ENCODE results near the gene UBXN2A. TPM values are rescaled to one million over a fixed set of nuclear protein-coding genes. Genes with fewer than 3 reads are reported as not detected.
A peak's percentile ranks its signal among the peaks of the same experiment; 100 is the strongest.

Gene UBXN2A
- total RNA-seq, 5 donors from 2014 or later (not counting 1 experiment from before 2014, with no cell fraction given): 10.1 to 14.3 (median 12.3) TPM

- no peak for ATAC-seq (replicated peaks in 1 of 4)
- H3K9me3 Mint-ChIP-seq: no peaks in the 10 kb centered on the region
- ChIA-PET POLR2A (no interaction called here), CTCF (no interaction called here)
- DNase-seq: no peak
- Histone ChIP-seq H3K9me3 (no peaks in the 10 kb centered on the region), H3K27me3 (replicated peaks in 1 of 2; ENCODE audit: control insufficient read depth in 2 of 2, extremely low read depth in 1 of 2, insufficient read depth in 2 of 2, low read length in 1 of 2) (peaks cover 0 to 8% of the 10 kb centered on the region in 2 experiments), H3K27ac (ENCODE audit: low read length) (no peak overlapping the region), H3K36me3 (ENCODE audit: control insufficient read depth in 2 of 2, extremely low read depth in 1 of 2, insufficient read depth in 1 of 2, low read length in 1 of 2) (peaks cover 6 to 17% of the 10 kb centered on the region in 2 donors), H3K4me3 (ENCODE audit: control insufficient read depth in 1 of 2, extremely low read depth in 1 of 2, low read length in 1 of 2) (no peak overlapping the region), H3K4me1 (ENCODE audit: control insufficient read depth in 1 of 2, extremely low read depth in 1 of 2, insufficient read depth in 2 of 2, low read length in 2 of 2) (no peaks in the 10 kb centered on the region)
- H3K4me3 Mint-ChIP-seq: no peak overlapping the region
- no peaks in the 10 kb centered on the region for H3K4me1 Mint-ChIP-seq
- no peak overlapping the region for H3K27ac Mint-ChIP-seq
- H3K27me3 Mint-ChIP-seq: no peaks in the 10 kb centered on the region
- no CpG with 5 or more reads among the region's 5 CpGs for WGBS (ENCODE audit: insufficient coverage)
- H3K36me3 Mint-ChIP-seq: peaks cover 18% of the 10 kb centered on the region
Observed at GRCh38 chr2:24019729-24020128, 79.5 kb downstream of the UBXN2A start.

- ChIA-PET CTCF (no interaction called here), POLR2A (no interaction called here)
- ATAC-seq (replicated peaks in 1 of 4): no peak
- no peaks in the 10 kb centered on the region for H3K9me3 ChIP-seq
- H3K4me3 Mint-ChIP-seq: no peak overlapping the region
- no peaks in the 10 kb centered on the region for H3K4me1 ChIP-seq (ENCODE audit: control insufficient read depth in 1 of 2, extremely low read depth in 1 of 2, insufficient read depth in 2 of 2, low read length in 2 of 2)
- H3K27ac ChIP-seq (ENCODE audit: low read length): no peak overlapping the region
- H3K27me3 Mint-ChIP-seq: no peaks in the 10 kb centered on the region
- peaks cover 0 to 8% of the 10 kb centered on the region in 2 experiments for H3K27me3 ChIP-seq (replicated peaks in 1 of 2; ENCODE audit: control insufficient read depth in 2 of 2, extremely low read depth in 1 of 2, insufficient read depth in 2 of 2, low read length in 1 of 2)
- H3K36me3 Mint-ChIP-seq: peaks cover 21% of the 10 kb centered on the region
- H3K36me3 ChIP-seq (ENCODE audit: control insufficient read depth in 2 of 2, extremely low read depth in 1 of 2, insufficient read depth in 1 of 2, low read length in 1 of 2): peaks cover 6 to 21% of the 10 kb centered on the region in 2 donors
- H3K9me3 Mint-ChIP-seq: no peaks in the 10 kb centered on the region
- H3K27ac Mint-ChIP-seq: no peak overlapping the region
- no peaks in the 10 kb centered on the region for H3K4me1 Mint-ChIP-seq
- no peak for DNase-seq
- H3K4me3 ChIP-seq (ENCODE audit: control insufficient read depth in 1 of 2, extremely low read depth in 1 of 2, low read length in 1 of 2): no peak overlapping the region
- WGBS (ENCODE audit: insufficient coverage): 75% methylated on average over 2 of the region's 4 CpGs
Observed at GRCh38 chr2:24020244-24020643, 80.0 kb downstream of the UBXN2A start.

- WGBS (ENCODE audit: insufficient coverage): 89% methylated on average over 11 of the region's 19 CpGs
- Mint-ChIP-seq H3K27ac (no peak overlapping the region), H3K9me3 (no peaks in the 10 kb centered on the region), H3K36me3 (peaks cover 24% of the 10 kb centered on the region), H3K4me3 (no peak overlapping the region), H3K27me3 (no peaks in the 10 kb centered on the region), H3K4me1 (no peaks in the 10 kb centered on the region)
- CTCF ChIA-PET: no interaction called here
- Histone ChIP-seq H3K9me3 (no peaks in the 10 kb centered on the region), H3K4me3 (ENCODE audit: control insufficient read depth in 1 of 2, extremely low read depth in 1 of 2, low read length in 1 of 2) (no peak overlapping the region), H3K4me1 (ENCODE audit: control insufficient read depth in 1 of 2, extremely low read depth in 1 of 2, insufficient read depth in 2 of 2, low read length in 2 of 2) (no peaks in the 10 kb centered on the region), H3K27ac (ENCODE audit: low read length) (no peak overlapping the region), H3K36me3 (ENCODE audit: control insufficient read depth in 2 of 2, extremely low read depth in 1 of 2, insufficient read depth in 1 of 2, low read length in 1 of 2) (peaks cover 6 to 21% of the 10 kb centered on the region in 2 donors), H3K27me3 (replicated peaks in 1 of 2; ENCODE audit: control insufficient read depth in 2 of 2, extremely low read depth in 1 of 2, insufficient read depth in 2 of 2, low read length in 1 of 2) (peaks cover 0 to 3% of the 10 kb centered on the region in 2 experiments)
- POLR2A ChIA-PET: no interaction called here
- DNase-seq (peak in 3 of 35 experiments; percentile 3 to 20 (median 9)), ATAC-seq (replicated peaks in 1 of 4) (no peak)
Observed at GRCh38 chr2:24021122-24021998, 81.1 kb downstream of the UBXN2A start.

DNA sequence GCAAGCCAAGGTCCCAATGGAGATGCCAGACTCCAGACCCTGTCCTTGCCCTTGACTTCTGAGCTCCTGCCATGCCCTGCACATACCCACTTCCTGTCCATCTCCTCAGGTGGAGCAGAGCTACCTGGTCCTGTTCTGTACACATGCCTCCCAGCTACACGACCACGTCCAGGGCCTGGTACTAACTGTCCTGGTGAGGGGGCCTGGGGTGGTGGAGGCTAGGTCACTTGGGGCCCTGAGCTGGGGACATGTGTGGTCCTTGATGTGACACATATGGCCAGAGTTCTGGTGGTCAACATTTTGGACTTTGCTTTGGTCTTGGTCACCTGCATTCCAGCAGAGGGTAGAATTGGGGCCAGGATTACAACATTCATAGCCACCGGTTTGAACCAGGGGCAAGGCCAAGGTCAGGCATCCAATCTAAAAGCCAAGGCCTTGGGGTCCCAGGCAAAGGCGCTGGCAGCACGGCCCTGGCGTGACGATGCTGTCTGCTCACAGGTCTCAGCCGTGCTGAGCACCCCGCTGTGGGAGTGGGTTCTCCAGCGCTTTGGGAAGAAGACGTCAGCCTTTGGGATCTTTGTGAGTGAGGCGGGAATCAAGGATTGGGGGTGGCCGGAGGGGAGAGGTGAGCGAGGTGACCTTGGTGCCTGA is 82.2 kb downstream of the UBXN2A start:
- DNase-seq: no peak
- H3K27me3 Mint-ChIP-seq: no peaks in the 10 kb centered on the region
- Histone ChIP-seq H3K36me3 (ENCODE audit: control insufficient read depth in 2 of 2, extremely low read depth in 1 of 2, insufficient read depth in 1 of 2, low read length in 1 of 2) (peaks cover 6 to 21% of the 10 kb centered on the region in 2 donors), H3K4me3 (ENCODE audit: control insufficient read depth in 1 of 2, extremely low read depth in 1 of 2, low read length in 1 of 2) (no peak overlapping the region), H3K9me3 (no peaks in the 10 kb centered on the region), H3K27ac (ENCODE audit: low read length) (no peak overlapping the region), H3K27me3 (replicated peaks in 1 of 2; ENCODE audit: control insufficient read depth in 2 of 2, extremely low read depth in 1 of 2, insufficient read depth in 2 of 2, low read length in 1 of 2) (peaks cover 0 to 2% of the 10 kb centered on the region in 2 experiments), H3K4me1 (ENCODE audit: control insufficient read depth in 1 of 2, extremely low read depth in 1 of 2, insufficient read depth in 2 of 2, low read length in 2 of 2) (no peaks in the 10 kb centered on the region)
- no peaks in the 10 kb centered on the region for H3K4me1 Mint-ChIP-seq
- peaks cover 26% of the 10 kb centered on the region for H3K36me3 Mint-ChIP-seq
- ATAC-seq (replicated peaks in 1 of 4): no peak
- ChIA-PET POLR2A (no interaction called here), CTCF (no interaction called here)
- 95% methylated on average over 14 of the region's 14 CpGs for WGBS (ENCODE audit: insufficient coverage)
- no peaks in the 10 kb centered on the region for H3K9me3 Mint-ChIP-seq
- H3K27ac Mint-ChIP-seq: no peak overlapping the region
- H3K4me3 Mint-ChIP-seq: no peak overlapping the region

GRCh38 chr2:24022975-24023575 is 82.8 kb downstream of the UBXN2A start:
- Histone ChIP-seq H3K27ac (ENCODE audit: low read length) (no peak overlapping the region), H3K36me3 (ENCODE audit: control insufficient read depth in 2 of 2, extremely low read depth in 1 of 2, insufficient read depth in 1 of 2, low read length in 1 of 2) (peaks cover 6 to 21% of the 10 kb centered on the region in 2 donors), H3K4me1 (ENCODE audit: control insufficient read depth in 1 of 2, extremely low read depth in 1 of 2, insufficient read depth in 2 of 2, low read length in 2 of 2) (no peaks in the 10 kb centered on the region), H3K9me3 (no peaks in the 10 kb centered on the region), H3K4me3 (ENCODE audit: control insufficient read depth in 1 of 2, extremely low read depth in 1 of 2, low read length in 1 of 2) (no peak overlapping the region), H3K27me3 (replicated peaks in 1 of 2; ENCODE audit: control insufficient read depth in 2 of 2, extremely low read depth in 1 of 2, insufficient read depth in 2 of 2, low read length in 1 of 2) (peaks cover 0 to 2% of the 10 kb centered on the region in 2 experiments)
- ChIA-PET CTCF (no interaction called here), POLR2A (no interaction called here)
- Mint-ChIP-seq H3K4me1 (no peaks in the 10 kb centered on the region), H3K9me3 (no peaks in the 10 kb centered on the region), H3K4me3 (no peak overlapping the region), H3K27ac (no peak overlapping the region), H3K27me3 (no peaks in the 10 kb centered on the region), H3K36me3 (peaks cover 30% of the 10 kb centered on the region)
- WGBS (ENCODE audit: insufficient coverage): 91% methylated on average over 15 of the region's 16 CpGs
- DNase-seq (no peak), ATAC-seq (replicated peaks in 1 of 4) (no peak)

DNA sequence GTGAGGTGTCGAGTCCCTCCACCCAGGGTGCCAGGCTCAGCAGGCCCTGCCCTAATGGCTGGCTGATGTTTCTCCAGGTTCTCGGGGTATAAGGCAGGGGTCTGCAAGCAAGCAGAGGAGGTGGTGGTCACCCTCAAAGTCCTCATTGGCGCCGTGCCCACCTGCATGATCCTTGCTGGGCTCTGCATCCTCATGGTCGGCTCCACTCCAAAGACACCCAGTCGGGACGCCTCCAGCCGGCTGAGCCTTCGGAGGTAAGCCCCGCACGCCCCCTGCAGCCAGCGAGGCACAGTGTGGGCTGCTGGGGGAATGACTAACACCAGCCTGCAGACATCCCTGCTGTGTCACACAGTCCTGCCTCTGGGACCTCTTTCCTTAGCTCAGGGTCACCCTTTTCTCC is 83.8 kb downstream of the UBXN2A start:
- WGBS (ENCODE audit: insufficient coverage): 96% methylated on average over 7 of the region's 12 CpGs
- no peak for DNase-seq
- no peaks in the 10 kb centered on the region for H3K4me1 Mint-ChIP-seq
- peaks cover 36% of the 10 kb centered on the region for H3K36me3 Mint-ChIP-seq
- Histone ChIP-seq H3K9me3 (no peaks in the 10 kb centered on the region), H3K27ac (ENCODE audit: low read length) (no peak overlapping the region), H3K27me3 (replicated peaks in 1 of 2; ENCODE audit: control insufficient read depth in 2 of 2, extremely low read depth in 1 of 2, insufficient read depth in 2 of 2, low read length in 1 of 2) (peaks cover 0 to 2% of the 10 kb centered on the region in 2 experiments), H3K4me1 (ENCODE audit: control insufficient read depth in 1 of 2, extremely low read depth in 1 of 2, insufficient read depth in 2 of 2, low read length in 2 of 2) (no peaks in the 10 kb centered on the region), H3K36me3 (ENCODE audit: control insufficient read depth in 2 of 2, extremely low read depth in 1 of 2, insufficient read depth in 1 of 2, low read length in 1 of 2) (peaks cover 6 to 21% of the 10 kb centered on the region in 2 donors), H3K4me3 (ENCODE audit: control insufficient read depth in 1 of 2, extremely low read depth in 1 of 2, low read length in 1 of 2) (no peak overlapping the region)
- no peaks in the 10 kb centered on the region for H3K27me3 Mint-ChIP-seq
- ChIA-PET CTCF (interaction anchor here in 1 of 2 donors (0.5 kb wide), 1 partner anchor 64 kb away, joined by 4 read pairs; no protein-coding TSS in a partner anchor), POLR2A (no interaction called here)
- no peak for ATAC-seq (replicated peaks in 1 of 4)
- no peak overlapping the region for H3K4me3 Mint-ChIP-seq
- no peak overlapping the region for H3K27ac Mint-ChIP-seq
- H3K9me3 Mint-ChIP-seq: no peaks in the 10 kb centered on the region

All from T-cell (primary cell).